AG04450 (cell line): Measurements from ENCODE around the gene RBM4. TPM values are rescaled to one million over a fixed set of nuclear protein-coding genes. Genes with fewer than 3 reads are reported as not detected.
A peak's percentile ranks its signal among the peaks of the same experiment; 100 is the strongest.
"Not testable (repeated sequence)": the region's sequence is repeated elsewhere in the genome, so short reads cannot be mapped to it uniquely, and the experiment has no call there.

Source experiments
- CTCF ChIA-PET: fragments of 300-600, 350-600 bp; formaldehyde crosslinking; extraction: SDS; loops from one replicate; lab custom pipeline; 2022; ENCODE audit warnings: antibody characterized with exemption, inconsistent platforms; lab: Charles Lee
- POLR2A ChIA-PET: fragments of 350-600 bp; formaldehyde crosslinking; extraction: SDS; loops from one replicate; lab custom pipeline; 2021; ENCODE audit warnings: antibody characterized with exemption, inconsistent platforms; lab: Yijun Ruan, JAX
- DNase-seq: peaks from one replicate; pipeline ENCODE4 v3.0.0-alpha.2; 2011; ENCODE audit warnings: low read depth, low spot score
- H3K27ac ChIP-seq: one replicate; pipeline ENCODE4 v1.5.1; 2012; ENCODE audit warnings: low read depth, low read length, control low read depth
- H3K27me3 ChIP-seq: one replicate; pipeline ENCODE4 v1.6.0; 2012; ENCODE audit warnings: low read length; ENCODE audit not compliant: control insufficient read depth, insufficient read depth
- H3K4me3 ChIP-seq: 2 replicates; pipeline ENCODE4 v1.5.1; 2011; ENCODE audit warnings: mild to moderate bottlenecking, low read depth, low read length, control low read depth
- H3K9me3 ChIP-seq: 2 replicates; pipeline ENCODE4 v1.5.1; 2012; ENCODE audit warnings: low read length; ENCODE audit not compliant: control insufficient read depth, insufficient read depth
- CTCF ChIP-seq: IDR thresholded peaks from 2 replicates; pipeline ENCODE4 v1.5.1; 2011; ENCODE audit warnings: low read depth, low read length, control low read depth, inconsistent platforms
- polyA plus RNA-seq: library from polyadenylated mRNA; depleted of rRNA; stranded (reverse); fragments of >200 nt; gene quantifications from 2 replicates; pipeline ENCODE4 v1.2.3, GENCODE V29; 2011

The RBM4 gene
- polyA plus RNA-seq, 1 experiment, result 272 TPM

DNA sequence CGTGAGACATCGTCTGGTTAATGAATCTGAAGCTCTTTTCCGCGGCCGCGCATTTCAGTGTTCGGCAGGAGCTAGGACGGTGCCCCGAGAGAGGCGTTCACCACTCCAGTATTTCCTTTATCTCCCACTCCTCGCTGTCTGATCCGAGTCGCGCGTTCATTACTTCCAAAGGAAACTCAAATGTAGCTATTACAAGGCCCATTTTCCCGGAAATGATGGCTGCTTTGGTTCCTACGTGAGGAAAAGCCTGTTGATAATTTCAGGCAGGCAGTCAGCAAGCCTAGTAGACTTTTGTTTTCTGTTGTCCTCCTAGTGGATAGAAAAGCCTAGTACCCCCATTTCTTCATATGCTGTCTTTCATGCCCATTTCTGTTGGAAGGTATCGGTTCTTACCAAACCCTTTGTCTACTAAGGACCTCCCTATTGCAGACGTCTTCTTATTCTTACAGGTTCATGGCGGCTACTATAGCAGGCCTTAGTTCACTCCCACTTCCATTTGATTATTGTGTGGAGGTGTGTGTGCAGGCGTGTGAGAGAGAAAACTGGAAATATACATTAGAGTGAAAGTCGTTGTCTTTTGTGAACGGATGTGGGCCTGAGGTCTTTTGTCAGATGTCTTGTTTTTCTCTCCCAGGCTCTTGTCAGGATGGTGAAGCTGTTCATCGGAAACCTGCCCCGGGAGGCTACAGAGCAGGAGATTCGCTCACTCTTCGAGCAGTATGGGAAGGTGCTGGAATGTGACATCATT, 737 bp downstream of the RBM4 start:
- Histone ChIP-seq H3K27ac (peak overlapping the region; percentile 88), H3K27me3 (no peaks in the 10 kb centered on the region), H3K4me3 (peak overlapping the region; percentile 98), H3K9me3 (peaks cover 3% of the 10 kb centered on the region; the same call in 1 of the 2 replicates)
- no peak for DNase-seq
- CTCF ChIA-PET, result no interaction called here
- POLR2A ChIA-PET, result interaction anchor here (1.3 to 2.3 kb wide), 6 partner anchors 8 to 93 kb away, joined by 4 to 25 read pairs (median 8); partner anchors contain the start of genes ACTN3, RBM4B and ZDHHC24
- no peak for TF ChIP-seq CTCF

- CTCF ChIA-PET, H3K27ac ChIP-seq, DNase-seq, H3K9me3 ChIP-seq, H3K27me3 ChIP-seq: not testable (repeated sequence)
- peak overlapping the region; percentile 98 for H3K4me3 ChIP-seq
- POLR2A ChIA-PET, result interaction anchor here (0.5 kb wide), 1 partner anchor 17 kb away, joined by 4 read pairs; no protein-coding TSS in a partner anchor
Measured at GRCh38 chr11:66639814-66640340, 1.4 kb downstream of the RBM4 start.

DNA sequence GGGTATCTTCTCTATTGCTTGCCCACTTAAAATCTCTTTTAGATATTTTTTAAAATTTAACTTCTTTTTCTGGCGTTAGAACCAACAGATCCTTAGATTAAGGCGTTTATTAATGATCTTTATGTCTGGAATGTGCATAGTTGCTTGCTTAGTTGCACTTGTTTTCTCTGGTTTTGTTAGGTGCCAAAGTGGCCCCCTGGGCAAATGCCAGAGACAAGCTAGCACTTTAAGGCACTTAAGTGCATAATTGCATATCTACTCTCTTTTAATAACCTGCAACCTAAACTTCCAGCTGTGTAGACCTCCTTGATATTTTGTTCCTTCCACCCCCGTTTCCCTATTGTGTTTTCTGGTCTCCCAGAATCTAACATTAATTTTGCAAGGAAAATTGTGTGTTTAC, 3.3 kb downstream of the RBM4 start:
- TF ChIP-seq CTCF, result no peak
- Histone ChIP-seq H3K27ac (no peak overlapping the region), H3K4me3 (peak overlapping the region; percentile 98), H3K9me3 (peaks cover 3% of the 10 kb centered on the region; the same call in 1 of the 2 replicates), H3K27me3 (no peaks in the 10 kb centered on the region)
- POLR2A ChIA-PET, result no interaction called here
- no peak for DNase-seq
- CTCF ChIA-PET, result no interaction called here

GRCh38 chr11:66643745-66644437, 5.4 kb downstream of the RBM4 start:
- Histone ChIP-seq H3K27me3 (no peaks in the 10 kb centered on the region), H3K4me3 (no peak overlapping the region), H3K27ac (no peak overlapping the region), H3K9me3 (peaks cover 3% of the 10 kb centered on the region; the same call in 1 of the 2 replicates)
- ChIA-PET CTCF (no interaction called here), POLR2A (no interaction called here)
- no peak for DNase-seq
- no peak for TF ChIP-seq CTCF

- no peak for DNase-seq
Measured at GRCh38 chr11:66646828-66647227, 8.3 kb downstream of the RBM4 start.

More at GRCh38 chr11:66646828-66647227, 8.3 kb downstream of the RBM4 start:
- no peak overlapping the region for H3K27ac ChIP-seq
- no peak overlapping the region for H3K4me3 ChIP-seq
- no peaks in the 10 kb centered on the region for H3K27me3 ChIP-seq
- no peak for TF ChIP-seq CTCF
- POLR2A ChIA-PET, result interaction anchor here (1.1 to 1.4 kb wide), 2 partner anchors 9 to 24 kb away, joined by 4 read pairs; partner anchors contain the start of gene RBM4
- CTCF ChIA-PET, result no interaction called here
- H3K9me3 ChIP-seq, result peaks cover 3% of the 10 kb centered on the region; the same call in 1 of the 2 replicates
